H9 (cell line): ENCODE measurements around the gene MAML1. TPM values are rescaled to one million over a fixed set of nuclear protein-coding genes. Genes with fewer than 3 reads are reported as not detected.

ENCODE experiments used
- DNase-seq: peaks from one replicate; pipeline ENCODE4 v3.0.0-alpha.2; 2017
- H2AFZ ChIP-seq: one replicate; pipeline ENCODE4 v1.6.1; 2013; ENCODE audit warnings: mild to moderate bottlenecking, low read length, control low read depth, moderate library complexity
- H2AK5ac ChIP-seq: 2 replicates; pipeline ENCODE4 v1.6.1; 2013; ENCODE audit warnings: low read length, control low read depth, mixed read lengths; ENCODE audit not compliant: insufficient read length
- H2BK120ac ChIP-seq: one replicate; pipeline ENCODE4 v1.6.1; 2013; ENCODE audit warnings: low read depth, mild to moderate bottlenecking, low read length, control low read depth, inconsistent platforms; ENCODE audit not compliant: poor library complexity, severe bottlenecking
- H2BK12ac ChIP-seq: 2 replicates; pipeline ENCODE4 v1.6.1; 2013; ENCODE audit warnings: low read length, control low read depth, mixed read lengths, low read depth; ENCODE audit not compliant: insufficient read length
- H2BK15ac ChIP-seq: 2 replicates; pipeline ENCODE4 v1.6.1; 2013; ENCODE audit warnings: low read depth, low read length, control low read depth
- H2BK20ac ChIP-seq: one replicate; pipeline ENCODE4 v1.6.1; 2013; ENCODE audit warnings: low read depth, mild to moderate bottlenecking, low read length, control low read depth, inconsistent platforms; ENCODE audit not compliant: poor library complexity, severe bottlenecking
- H2BK5ac ChIP-seq: 2 replicates; pipeline ENCODE4 v1.6.1; 2013; ENCODE audit warnings: low read length, control low read depth, mixed read lengths; ENCODE audit not compliant: insufficient read length
- H3K14ac ChIP-seq: 2 replicates; pipeline ENCODE4 v1.6.1; 2013; ENCODE audit warnings: low read length, control low read depth; ENCODE audit not compliant: insufficient read depth
- H3K18ac ChIP-seq: 2 replicates; pipeline ENCODE4 v1.6.1; 2013; ENCODE audit warnings: low read depth, mild to moderate bottlenecking, mixed read lengths, low read length, control low read depth; ENCODE audit not compliant: insufficient read length
- H3K23ac ChIP-seq: 2 replicates; pipeline ENCODE4 v1.6.1; 2013; ENCODE audit warnings: low read length, control low read depth, mixed read lengths, low read depth; ENCODE audit not compliant: insufficient read length
- H3K23me2 ChIP-seq: 2 replicates; pipeline ENCODE4 v1.6.1; 2013; ENCODE audit warnings: low read depth, mild to moderate bottlenecking, mixed read lengths, low read length, control low read depth; ENCODE audit not compliant: insufficient read length, poor library complexity, severe bottlenecking
- H3K27ac ChIP-seq: 2 replicates; pipeline ENCODE4 v1.5.1; 2013; ENCODE audit warnings: low read length, control low read depth, mixed read lengths, low read depth; ENCODE audit not compliant: insufficient read length
- H3K27me3 ChIP-seq: 2 replicates; pipeline ENCODE4 v1.6.1; 2013; ENCODE audit warnings: low read length, control low read depth, inconsistent platforms; ENCODE audit not compliant: insufficient read depth
- H3K4ac ChIP-seq: 2 replicates; pipeline ENCODE4 v1.6.1; 2013; ENCODE audit warnings: low read depth, mild to moderate bottlenecking, control low read depth, inconsistent platforms, low read length, moderate library complexity
- H3K4me1 ChIP-seq: 2 replicates; pipeline ENCODE4 v1.6.1; 2013; ENCODE audit warnings: low read length, control low read depth, inconsistent platforms; ENCODE audit not compliant: insufficient read depth
- H3K4me2 ChIP-seq: 2 replicates; pipeline ENCODE4 v1.6.1; 2013; ENCODE audit warnings: low read length, control low read depth, mixed read lengths; ENCODE audit not compliant: insufficient read length, insufficient read depth
- H3K56ac ChIP-seq: 2 replicates; pipeline ENCODE4 v1.6.1; 2013; ENCODE audit warnings: low read depth, mild to moderate bottlenecking, mixed read lengths, low read length, control low read depth; ENCODE audit not compliant: insufficient read length
- H3K79me1 ChIP-seq: 2 replicates; pipeline ENCODE4 v1.6.1; 2013; ENCODE audit warnings: low read depth, mild to moderate bottlenecking, moderate library complexity, low read length, control low read depth, inconsistent platforms; ENCODE audit not compliant: insufficient read depth, poor library complexity, severe bottlenecking
- H3K79me2 ChIP-seq: 2 replicates; pipeline ENCODE4 v1.6.1; 2013; ENCODE audit warnings: low read length, control low read depth, inconsistent platforms; ENCODE audit not compliant: insufficient read depth
- H3K9ac ChIP-seq: 2 replicates; pipeline ENCODE4 v1.6.1; 2013; ENCODE audit warnings: low read length, control low read depth, mixed read lengths; ENCODE audit not compliant: insufficient read length; ENCODE audit errors: extremely low read depth
- H3K9me3 ChIP-seq: one replicate; pipeline ENCODE4 v1.6.1; 2013; ENCODE audit warnings: low read depth, low read length, inconsistent platforms; ENCODE audit not compliant: control insufficient read depth
- H3T11ph ChIP-seq: one replicate; pipeline ENCODE4 v1.6.1; 2013; ENCODE audit warnings: mild to moderate bottlenecking, low read length, control low read depth, inconsistent platforms
- H4K20me1 ChIP-seq: one replicate; pipeline ENCODE4 v1.6.1; 2013; ENCODE audit not compliant: control insufficient read depth, insufficient read length, insufficient read depth
- H4K5ac ChIP-seq: 2 replicates; pipeline ENCODE4 v1.6.1; 2013; ENCODE audit warnings: low read depth, mild to moderate bottlenecking, mixed read lengths, low read length, control low read depth; ENCODE audit not compliant: insufficient read length
- H4K8ac ChIP-seq: replicated peaks from 2 replicates; pipeline ENCODE4 v1.6.1; 2013; ENCODE audit warnings: low read length, control low read depth, mixed read lengths, low read depth; ENCODE audit not compliant: insufficient read length
- H4K91ac ChIP-seq: 2 replicates; pipeline ENCODE4 v1.6.1; 2013; ENCODE audit warnings: low read depth, mild to moderate bottlenecking, moderate library complexity, mixed read lengths, low read length, control low read depth; ENCODE audit not compliant: insufficient read length
- H3K27ac Mint-ChIP-seq, 3 experiments: 2 replicates in 2 of 3; 3 replicates in 1 of 3; pipeline ENCODE4 v1.8.0; 2020 to 2021; ENCODE audit warnings: mixed read lengths in 3 of 3, mild to moderate bottlenecking in 1 of 3, moderate library complexity in 1 of 3
- H3K27me3 Mint-ChIP-seq: 2 replicates; pipeline ENCODE4 v1.8.0; 2021; ENCODE audit warnings: low read depth, mild to moderate bottlenecking, moderate library complexity, mixed read lengths
- H3K36me3 Mint-ChIP-seq, 3 experiments: 2 replicates in 2 of 3; 3 replicates in 1 of 3; pipeline ENCODE4 v1.8.0; 2020 to 2021; ENCODE audit warnings: low read depth in 3 of 3, mixed read lengths in 3 of 3; ENCODE audit not compliant: insufficient read depth in 1 of 3
- H3K4me1 Mint-ChIP-seq, 2 experiments: 2 replicates each; pipeline ENCODE4 v1.8.0; 2020; ENCODE audit warnings: mixed read lengths in 2 of 2
- H3K4me3 Mint-ChIP-seq, 2 experiments: 2 replicates in 1 of 2; 3 replicates in 1 of 2; pipeline ENCODE4 v1.8.0; 2020 to 2021; ENCODE audit warnings: mild to moderate bottlenecking in 2 of 2, mixed read lengths in 2 of 2, moderate library complexity in 1 of 2
- H3K9me3 Mint-ChIP-seq, 2 experiments: 2 replicates in 1 of 2; 3 replicates in 1 of 2; pipeline ENCODE4 v1.8.0; 2020; ENCODE audit warnings: mild to moderate bottlenecking in 2 of 2, mixed read lengths in 2 of 2, moderate library complexity in 1 of 2
- CTCF ChIP-seq: fragments of 200-600 bp; sonication (generic); conservative IDR thresholded peaks from 3 replicates; pipeline ENCODE4 v1.8.0; 2021; ENCODE audit warnings: antibody characterized with exemption, mild to moderate bottlenecking
- WGBS: extraction: QIAGEN DNeasy Blood & Tissue Kit; methylation state at CpG from one replicate; pipeline ENCODE4 v1.1.7; 2013; ENCODE audit warnings: missing lambda C conversion rate, low lambda C conversion rate, mixed read lengths; ENCODE audit not compliant: insufficient read length; ENCODE audit errors: extremely low coverage; 5-methylcytosine and 5-hydroxymethylcytosine counted together
- total RNA-seq: library from RNA; stranded (reverse); gene quantifications from 2 replicates; pipeline ENCODE4 v1.2.1, GENCODE V29; 2021

MAML1 gene
- total RNA-seq, 1 experiment from 2014 or later: 50.8 TPM

DNA sequence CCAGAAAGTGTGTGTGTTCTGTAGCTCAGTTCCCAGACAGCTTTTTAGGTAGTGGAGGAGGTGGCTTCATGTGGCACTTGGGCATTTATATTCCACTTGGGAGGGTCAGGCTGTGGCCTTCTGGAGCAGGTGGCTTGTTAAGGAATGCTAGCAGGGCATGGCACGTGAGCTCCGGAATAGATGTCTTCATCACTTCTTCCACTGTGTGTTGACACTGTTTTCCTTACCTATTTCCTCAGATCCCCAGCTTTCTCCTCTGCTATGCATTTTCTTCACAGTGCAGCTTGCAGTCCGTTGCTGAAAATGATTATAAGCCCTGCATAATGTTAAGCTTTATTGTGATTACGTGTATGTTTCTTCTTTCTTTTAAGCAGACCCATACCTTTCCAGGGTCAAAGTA is 3.3 kb upstream of the MAML1 start:
- no CpG with 5 or more reads among the region's 4 CpGs for WGBS
- no peak overlapping the region for H4K91ac ChIP-seq
- no peaks in the 10 kb centered on the region for H3K27me3 ChIP-seq
- no peak overlapping the region for H3K56ac ChIP-seq
- H2BK12ac ChIP-seq: no peak overlapping the region
- peaks cover 8% of the 10 kb centered on the region; the same call in 1 of the 2 replicates for H3K79me2 ChIP-seq
- H2BK15ac ChIP-seq: no peak overlapping the region
- H3K18ac ChIP-seq: no peak overlapping the region
- H3K23me2 ChIP-seq: no peaks in the 10 kb centered on the region
- H3K14ac ChIP-seq: no peak overlapping the region
- Mint-ChIP-seq H3K4me1 (peaks cover 6 to 12% of the 10 kb centered on the region in 2 experiments), H3K27me3 (no peaks in the 10 kb centered on the region), H3K27ac (no peak overlapping the region), H3K4me3 (no peak overlapping the region), H3K36me3 (peaks cover 16 to 66% (median 47%) of the 10 kb centered on the region in 3 experiments; a peak in 6 of 7 replicates), H3K9me3 (no peaks in the 10 kb centered on the region)
- no peak overlapping the region for H2BK20ac ChIP-seq
- H2BK120ac ChIP-seq: no peak overlapping the region
- TF ChIP-seq CTCF: no peak
- no peak overlapping the region for H3K23ac ChIP-seq
- H3K9ac ChIP-seq: no peak overlapping the region
- no peak overlapping the region for H3K4me2 ChIP-seq
- H2AK5ac ChIP-seq: no peak overlapping the region
- no peak overlapping the region for H4K8ac ChIP-seq
- DNase-seq: no peak
- no peak overlapping the region for H2BK5ac ChIP-seq
- no peak overlapping the region for H4K5ac ChIP-seq
- H3K4me1 ChIP-seq: no peaks in the 10 kb centered on the region
- no peak overlapping the region for H3T11ph ChIP-seq
- no peaks in the 10 kb centered on the region for H4K20me1 ChIP-seq
- no peak overlapping the region for H3K27ac ChIP-seq
- H3K79me1 ChIP-seq: no peaks in the 10 kb centered on the region
- H3K9me3 ChIP-seq: no peaks in the 10 kb centered on the region
- no peak overlapping the region for H3K4ac ChIP-seq
- H2AFZ ChIP-seq: no peak overlapping the region
